GM19099 (cell line): ENCODE results near the gene PLXNA2.

Experiments used
- POLR2A ChIP-seq: IDR thresholded peaks from 3 replicates; pipeline ENCODE4 v1.6.1; 2011; ENCODE audit warnings: low read depth; ENCODE audit not compliant: insufficient read length; ENCODE audit errors: extremely low read depth

PLXNA2 gene

GRCh38 chr1:208243967-208244916 lies at the start of gene PLXNA2:
Gene PLXNA2 (minus strand): TSS chr1:208244384. CDS start chr1:208217922, 26,462 bp downstream.
- no peak for TF ChIP-seq POLR2A

DNA sequence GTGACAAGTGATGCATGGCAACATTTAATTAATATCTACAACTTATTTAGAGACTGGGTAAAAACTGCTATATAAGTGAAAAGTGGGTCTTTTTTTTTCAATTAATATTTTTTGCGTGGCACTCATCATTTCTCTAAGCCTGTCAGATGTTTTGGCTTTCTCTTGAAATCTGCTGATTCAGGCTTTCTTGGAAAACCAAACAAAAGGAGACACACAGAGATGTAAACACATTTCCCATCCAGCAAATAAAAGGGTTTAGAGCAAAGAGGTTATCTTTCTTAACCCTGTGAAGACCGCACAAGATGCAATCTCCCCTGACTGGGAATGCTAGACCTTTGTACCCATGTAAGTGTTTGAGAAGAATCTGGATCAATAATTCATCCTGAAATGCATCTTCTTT lies 48.7 kb upstream of the PLXNA2 start:
- TF ChIP-seq POLR2A = no peak

DNA sequence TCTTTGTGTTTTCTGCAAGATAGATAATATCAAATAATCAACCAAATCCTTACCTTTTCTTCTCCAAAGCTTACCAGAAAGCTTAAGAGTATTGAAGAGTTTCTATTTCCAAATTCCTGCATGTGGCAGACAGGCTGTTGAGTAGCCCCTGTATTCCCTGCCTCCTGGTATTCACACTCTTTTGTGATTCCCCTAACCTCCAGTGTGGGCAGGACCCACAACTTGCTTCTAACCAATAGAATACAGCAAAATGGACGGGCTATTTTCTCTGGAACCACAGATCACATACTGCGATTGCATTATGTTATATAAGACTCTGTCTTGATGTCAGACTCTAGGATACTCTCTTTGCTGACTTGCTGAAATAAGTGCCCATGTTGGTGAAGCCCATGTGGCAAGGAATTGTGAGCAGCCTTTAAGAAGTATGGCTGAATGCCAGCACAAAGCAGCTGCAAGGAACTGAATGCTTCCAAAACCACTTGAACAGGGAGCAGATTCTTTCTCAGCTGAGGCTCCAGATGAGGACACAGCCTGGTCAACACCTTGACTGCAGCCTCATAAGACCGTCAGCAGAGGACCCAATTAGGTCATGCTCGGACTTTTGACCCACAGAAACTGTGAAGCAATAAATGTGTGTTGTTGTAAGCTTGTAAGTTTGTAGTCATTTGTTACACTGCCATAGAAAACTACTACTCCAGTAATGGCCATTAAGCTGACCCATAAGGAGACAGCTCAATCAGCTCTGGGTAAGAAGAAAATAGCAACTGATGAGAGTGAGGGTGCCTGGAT lies 47.9 kb upstream of the PLXNA2 start:
- no peak for TF ChIP-seq POLR2A

DNA sequence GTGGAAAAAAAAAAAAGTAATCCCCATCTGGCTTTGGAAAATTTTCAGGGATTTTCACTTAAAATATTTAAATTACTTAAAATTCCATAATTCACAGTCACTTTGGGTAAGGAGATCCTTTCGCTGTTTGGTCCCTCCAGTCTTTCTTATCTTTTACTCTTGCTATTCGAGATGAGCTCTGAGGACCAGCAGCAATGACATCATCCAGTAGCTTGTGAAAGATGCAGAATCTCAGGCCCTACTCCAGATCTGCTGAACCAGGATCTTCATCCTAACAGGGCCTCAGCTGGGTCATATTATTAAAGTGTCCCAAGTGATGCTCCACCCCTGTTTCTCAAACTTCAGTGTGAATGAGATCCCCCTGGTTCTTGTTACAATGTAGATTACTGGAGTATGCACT lies 46.9 kb upstream of the PLXNA2 start:
- TF ChIP-seq POLR2A = no peak

GRCh38 chr1:208289716-208290115 lies 45.5 kb upstream of the PLXNA2 start:
- TF ChIP-seq POLR2A = no peak

- TF ChIP-seq POLR2A = no peak
Measured at GRCh38 chr1:208288495-208288894, 44.3 kb upstream of the PLXNA2 start.

GRCh38 chr1:208280681-208281450 lies 36.7 kb upstream of the PLXNA2 start:
- no peak for TF ChIP-seq POLR2A

DNA sequence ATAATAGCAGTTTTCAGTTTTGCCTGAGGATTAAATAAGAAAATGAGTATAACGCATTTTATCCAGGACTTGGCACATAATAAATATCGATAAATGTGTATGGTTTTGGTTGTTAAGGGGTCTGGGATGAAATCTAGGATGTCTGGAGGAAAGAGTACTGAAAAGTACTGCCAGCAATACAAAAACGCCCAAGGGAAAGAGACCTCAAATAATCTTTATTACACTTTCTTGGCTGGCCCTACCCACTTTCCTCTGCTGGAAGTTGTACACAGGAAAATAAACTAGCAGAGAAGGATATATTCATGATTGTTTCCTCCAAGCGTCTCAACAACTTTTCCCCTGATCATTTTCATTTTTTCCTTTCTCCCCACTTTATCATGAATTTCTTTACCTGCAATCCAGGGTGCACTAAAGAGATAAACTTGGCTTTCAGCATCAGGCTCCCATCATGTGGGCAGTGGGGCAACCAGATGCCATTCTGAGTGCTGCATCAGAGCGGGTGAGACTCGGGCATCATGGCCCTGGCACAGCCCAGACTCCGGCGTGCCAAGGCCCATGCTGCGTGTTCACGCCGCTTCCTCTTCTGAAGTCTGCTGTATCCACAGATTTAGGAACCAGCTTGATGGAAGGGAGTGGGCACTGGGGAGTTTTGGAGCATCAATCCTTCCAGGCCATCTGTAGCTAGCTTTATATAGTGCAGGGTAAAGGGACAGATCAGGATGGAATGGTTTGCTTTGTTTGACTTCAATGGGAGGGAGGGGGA lies 35.8 kb upstream of the PLXNA2 start:
- no peak for TF ChIP-seq POLR2A

DNA sequence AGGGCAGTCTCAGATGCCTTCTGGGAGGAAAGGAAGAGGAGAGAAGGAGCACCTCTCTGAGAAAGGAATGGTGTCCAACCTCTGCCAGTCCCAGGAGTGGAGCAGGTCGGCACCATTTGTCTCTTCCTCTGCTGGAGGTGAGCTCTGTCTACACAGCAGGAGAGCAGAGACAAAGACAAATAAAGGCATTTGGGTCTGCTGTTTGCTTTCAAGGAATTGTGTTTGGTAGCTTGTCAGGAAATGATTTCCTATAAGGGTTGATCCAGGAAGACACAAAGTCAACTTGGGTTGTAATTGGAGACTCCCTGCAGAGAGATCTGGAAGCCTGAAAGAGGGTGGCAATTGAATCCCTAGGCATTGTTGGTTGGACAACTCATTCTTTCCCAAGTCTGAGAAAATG lies 34.5 kb upstream of the PLXNA2 start:
- no peak for TF ChIP-seq POLR2A

DNA sequence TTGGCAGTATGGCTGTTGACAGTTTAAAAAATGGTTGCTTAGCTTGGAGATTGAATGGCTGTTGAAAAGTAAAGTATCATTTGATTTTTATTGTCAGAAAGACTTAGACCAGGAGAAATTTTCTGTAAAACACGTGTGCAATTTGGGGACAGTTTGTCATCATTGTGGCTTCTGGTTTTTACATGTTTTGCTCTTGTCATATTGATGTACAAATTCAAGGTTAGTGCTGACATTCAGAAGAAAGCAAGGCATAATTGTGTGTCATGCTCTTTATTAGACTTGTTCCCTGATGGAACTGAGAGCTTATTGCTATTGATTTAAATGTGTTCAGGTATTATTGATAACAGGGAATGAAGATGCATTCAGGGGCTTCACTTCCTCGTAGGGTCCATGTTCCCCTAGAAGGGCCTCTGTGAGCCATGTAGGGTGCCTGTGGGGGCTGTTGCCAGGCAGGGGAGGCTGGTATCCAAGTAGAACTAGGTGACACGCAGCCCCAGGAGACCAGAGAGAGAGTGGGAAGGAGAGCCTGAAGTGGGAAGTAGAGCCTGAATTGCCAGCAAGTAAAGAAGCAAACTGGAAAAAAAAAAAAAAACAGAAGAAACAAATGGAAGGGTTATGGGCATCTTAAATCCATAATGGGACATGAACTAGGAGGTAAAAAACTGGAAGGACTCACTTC lies 32.7 kb upstream of the PLXNA2 start:
- TF ChIP-seq POLR2A = no peak

DNA sequence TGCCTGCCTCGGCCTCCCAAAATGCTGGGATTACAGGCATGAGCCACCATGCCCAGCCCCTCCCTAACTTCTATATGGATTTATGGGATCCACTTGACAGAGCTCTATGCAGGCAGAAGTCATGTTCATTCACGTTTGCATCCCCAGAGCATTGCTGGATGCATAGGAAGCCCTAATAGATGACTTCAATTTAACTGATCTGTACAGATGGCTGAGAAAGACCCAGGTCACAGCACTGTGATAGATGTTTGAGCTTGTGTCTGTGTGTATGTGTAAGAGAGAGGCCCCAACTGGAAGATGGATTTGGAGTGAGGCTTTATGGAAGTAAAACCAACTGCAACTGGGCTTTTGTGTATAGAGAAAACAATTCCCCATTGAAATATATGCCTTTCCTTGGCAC lies 30.9 kb upstream of the PLXNA2 start:
- TF ChIP-seq POLR2A = no peak

DNA sequence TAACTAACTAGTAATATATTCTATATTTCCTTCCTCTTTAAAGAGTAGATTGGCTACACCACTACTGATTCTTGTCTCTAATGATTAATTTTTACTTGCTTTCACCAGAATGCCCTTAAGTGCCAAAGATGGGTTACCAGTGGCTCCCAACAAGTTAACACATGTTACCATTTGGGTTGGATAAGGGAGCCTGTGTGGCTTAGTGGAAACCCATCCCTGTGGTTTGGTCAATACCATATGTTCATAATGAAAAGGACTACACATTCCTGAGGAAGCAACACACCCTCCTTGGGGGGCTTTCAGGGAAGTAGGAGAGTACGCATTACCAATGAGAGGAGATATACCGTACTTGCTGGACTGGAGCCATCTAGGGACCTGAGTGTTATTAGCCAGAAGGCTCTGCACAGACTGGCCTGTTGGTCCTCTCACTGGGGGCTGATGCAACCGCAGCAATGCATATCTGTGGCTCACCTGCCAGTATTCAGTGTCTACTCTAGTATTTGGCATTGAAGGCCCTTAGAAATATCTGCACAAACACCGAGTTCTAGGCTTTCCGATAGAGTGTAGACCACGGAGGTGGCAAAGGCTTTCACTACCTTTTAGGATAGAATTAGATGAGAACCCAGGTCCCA lies 29.3 kb upstream of the PLXNA2 start:
- no peak for TF ChIP-seq POLR2A

DNA sequence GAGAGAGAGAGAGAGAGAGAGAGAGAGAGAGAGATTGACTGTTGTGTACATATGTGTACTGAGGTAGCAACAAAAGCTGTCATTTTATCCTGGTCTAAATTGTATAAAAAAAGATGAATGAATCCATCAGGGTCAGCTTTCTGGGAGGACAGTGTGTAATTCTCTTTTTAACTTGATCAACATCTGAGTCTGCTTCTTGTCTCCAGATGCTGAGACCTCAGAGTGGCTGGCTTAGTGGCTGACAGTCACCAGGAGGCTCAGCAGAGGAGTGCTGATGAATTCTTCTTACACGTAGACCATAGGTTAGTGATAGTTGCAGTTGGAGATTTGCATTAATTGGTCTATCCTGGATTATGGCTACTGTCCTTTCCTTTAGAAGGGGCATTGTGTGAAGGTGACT lies 28.5 kb upstream of the PLXNA2 start:
- no peak for TF ChIP-seq POLR2A
